Activated CD8-positive, alpha-beta memory T cell treated with anti-CD3 and anti-CD28 coated beads for 4 hours (primary cell): ENCODE data around the gene CRB3.
"Not testable (repeated sequence)": the region's sequence is repeated elsewhere in the genome, so short reads cannot be mapped to it uniquely, and the experiment has no call there.

Experiments
- DNase-seq, 2 donors: peaks; one replicate each; pipeline ENCODE4 v3.0.0-alpha.2; 2020; ENCODE audit warnings: low read depth in 2 of 2

CRB3 gene, protein sequence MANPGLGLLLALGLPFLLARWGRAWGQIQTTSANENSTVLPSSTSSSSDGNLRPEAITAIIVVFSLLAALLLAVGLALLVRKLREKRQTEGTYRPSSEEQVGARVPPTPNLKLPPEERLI

GRCh38 chr19:6464070-6464873, at the start of gene CRB3:
Gene CRB3 (plus strand): TSS chr19:6464271. CDS start chr19:6464702, 431 bp downstream.
- DNase-seq: peak in 1 of 2 donors; percentile 23

DNA sequence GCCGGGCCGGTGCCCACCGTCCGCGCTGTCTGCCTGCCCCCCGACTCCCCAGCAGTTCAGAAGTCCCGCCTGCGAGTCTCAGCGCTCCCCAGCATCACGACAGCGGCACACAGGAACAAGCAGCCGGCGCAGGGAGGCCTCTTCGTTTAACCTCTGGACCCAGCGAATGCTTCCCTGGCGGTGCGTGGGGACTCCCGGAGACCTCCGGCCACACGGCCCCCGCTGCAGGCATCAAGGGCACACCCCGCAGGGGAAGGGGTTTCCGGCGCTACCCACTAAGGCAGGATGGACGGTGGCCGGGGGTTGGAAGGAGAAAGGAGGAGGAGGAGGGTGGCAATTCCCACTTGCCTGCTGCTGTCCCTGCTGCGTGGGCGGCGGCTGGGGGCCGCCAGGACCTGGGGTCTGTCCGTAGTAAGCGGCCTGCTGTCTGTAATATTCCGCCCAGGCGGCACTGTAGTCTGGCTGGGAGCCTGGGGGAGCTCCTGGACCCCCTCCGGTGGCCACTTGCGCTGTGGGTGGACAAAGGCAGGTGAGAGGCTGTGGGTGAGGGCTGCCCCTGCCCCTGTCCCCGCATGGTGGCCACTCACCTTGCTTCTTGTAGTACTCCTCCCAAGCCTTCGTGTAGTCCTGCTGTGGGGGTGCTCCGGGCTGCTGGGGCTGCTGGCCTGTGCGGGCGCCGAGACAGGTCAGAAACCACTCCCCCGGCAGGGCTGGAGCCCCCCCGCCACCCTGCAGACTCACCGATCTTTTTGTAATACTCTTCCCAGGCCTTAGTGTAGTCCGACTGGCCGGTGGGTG, 49.1 kb upstream of the CRB3 start:
- DNase-seq: no peak

GRCh38 chr19:6415591-6416190, 48.4 kb upstream of the CRB3 start:
- no peak for DNase-seq

GRCh38 chr19:6416658-6417405, 47.2 kb upstream of the CRB3 start:
- no peak for DNase-seq

DNA sequence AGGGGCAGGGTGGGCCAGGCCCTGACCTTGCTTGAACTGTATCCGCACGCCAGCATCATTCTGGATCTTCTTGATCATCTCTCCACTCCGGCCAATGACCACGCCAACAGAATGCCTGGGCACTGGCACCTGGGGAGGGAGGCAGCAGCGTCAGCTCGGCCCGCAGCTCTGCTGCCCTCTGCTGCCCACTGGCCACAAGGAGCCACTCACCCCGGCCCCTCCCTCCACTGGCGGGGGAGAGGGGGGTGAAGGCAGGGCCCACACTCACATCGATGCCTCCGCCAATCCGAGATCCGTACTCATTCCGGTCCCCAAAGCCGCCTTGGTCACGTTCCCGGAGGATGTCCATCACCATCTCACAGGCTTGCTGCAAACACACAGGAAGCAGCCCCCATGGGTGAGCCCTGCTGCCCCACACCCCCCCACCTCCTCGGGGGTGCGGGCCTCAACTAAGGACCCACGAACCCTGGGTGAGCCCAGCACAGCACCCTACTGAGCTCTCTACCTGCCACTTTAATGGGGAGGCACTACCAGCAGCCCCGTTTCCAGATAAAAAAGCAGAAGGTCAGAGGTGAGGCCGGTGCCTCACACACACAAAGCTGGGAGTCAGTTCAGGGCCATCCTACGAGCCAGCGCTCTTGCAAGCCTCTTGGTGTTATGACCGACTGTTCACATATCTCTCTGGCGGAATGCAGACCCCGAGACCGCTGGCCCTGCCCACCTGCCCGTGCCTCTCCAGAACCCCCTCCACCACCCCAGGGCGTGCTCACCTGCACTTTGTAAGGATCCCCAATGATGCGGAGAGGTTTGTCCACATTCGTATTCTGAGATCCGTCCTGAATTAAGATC, 46.1 kb upstream of the CRB3 start:
- DNase-seq: no peak

GRCh38 chr19:6418562-6418932, 45.5 kb upstream of the CRB3 start:
- DNase-seq: no peak

DNA sequence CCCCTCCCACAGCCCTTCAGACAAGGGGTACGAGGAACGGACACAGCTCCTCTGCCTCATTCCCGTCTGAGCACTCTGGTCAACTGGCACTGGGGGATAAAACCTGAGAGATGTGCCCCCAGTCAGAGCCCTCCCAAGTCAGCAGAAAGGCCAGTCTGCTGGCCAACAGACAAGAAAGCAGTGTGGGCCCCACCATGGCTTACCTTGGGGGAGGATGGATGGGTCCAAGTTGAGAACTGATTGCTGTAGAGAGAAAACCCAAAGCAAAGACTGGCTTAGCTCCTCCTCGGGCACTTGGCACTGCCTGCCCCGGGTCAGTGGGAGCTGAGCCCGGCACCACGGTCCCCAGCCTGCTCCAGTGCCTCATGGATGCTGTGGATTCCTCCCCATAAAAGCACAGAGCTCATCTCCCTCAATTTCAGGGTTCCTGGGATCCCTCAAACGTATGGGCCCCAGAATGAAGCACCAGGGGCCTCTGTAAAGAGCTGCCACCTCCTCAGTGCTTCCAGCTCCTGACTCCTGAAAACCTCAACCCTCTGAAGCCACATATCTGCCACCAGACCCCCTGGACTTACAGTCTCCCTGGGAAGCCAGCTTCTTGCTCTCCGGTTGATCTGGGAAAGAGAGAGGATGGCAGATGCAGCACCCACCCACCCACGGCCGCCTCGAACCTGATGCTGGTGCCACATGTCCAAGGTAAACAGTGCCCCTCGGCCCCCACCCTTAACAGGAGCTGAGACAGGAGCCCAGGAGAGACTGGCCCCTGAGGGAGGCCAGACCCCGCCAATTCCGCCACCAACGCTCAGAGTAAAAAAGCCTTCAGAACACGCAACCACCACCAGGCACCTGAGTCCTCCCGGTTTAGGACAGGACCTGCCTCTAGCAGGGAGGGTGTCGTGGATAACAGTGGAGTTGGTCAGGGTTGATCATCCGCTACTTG, 42.7 kb upstream of the CRB3 start:
- DNase-seq: no peak

DNA sequence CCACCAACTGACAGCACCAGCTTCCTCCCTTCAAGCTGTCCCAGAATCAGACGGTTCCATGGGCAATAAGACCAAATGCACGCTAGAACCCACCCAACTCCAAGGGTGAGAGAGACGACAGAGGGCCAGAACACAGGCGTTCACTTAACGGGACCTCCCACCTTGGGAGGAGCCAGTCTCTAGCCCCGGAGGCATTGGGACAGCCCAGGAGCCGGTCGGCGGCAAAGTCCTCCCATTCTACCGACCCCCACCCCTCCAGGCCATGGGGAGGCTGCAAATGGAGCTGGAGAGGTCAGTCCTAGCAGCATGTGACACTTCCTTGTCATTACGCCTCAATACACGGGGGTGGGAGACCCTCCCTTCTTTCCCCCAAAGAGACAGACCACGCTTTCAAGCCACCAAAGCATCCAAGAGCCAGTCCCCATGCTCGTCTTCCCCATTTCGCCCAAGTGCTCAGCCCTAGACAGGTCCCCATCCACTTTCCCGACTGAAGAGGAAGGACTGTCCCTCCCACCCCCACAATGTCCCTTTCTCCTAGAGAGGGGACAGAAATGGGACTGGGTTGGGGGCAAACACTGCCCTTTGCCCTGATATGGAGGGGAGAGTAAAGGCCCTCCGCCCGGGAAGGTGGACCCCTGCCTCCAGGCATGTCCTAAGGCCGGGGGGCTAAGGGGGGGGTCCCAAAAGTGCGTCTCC, 40.4 kb upstream of the CRB3 start:
- no peak for DNase-seq

GRCh38 chr19:6424195-6424938, 39.7 kb upstream of the CRB3 start, which contains the start of gene KHSRP:
Gene KHSRP (minus strand): TSS chr19:6424811. CDS start chr19:6424701, 110 bp downstream.
- peak in 1 of 2 donors; percentile 14 for DNase-seq

DNA sequence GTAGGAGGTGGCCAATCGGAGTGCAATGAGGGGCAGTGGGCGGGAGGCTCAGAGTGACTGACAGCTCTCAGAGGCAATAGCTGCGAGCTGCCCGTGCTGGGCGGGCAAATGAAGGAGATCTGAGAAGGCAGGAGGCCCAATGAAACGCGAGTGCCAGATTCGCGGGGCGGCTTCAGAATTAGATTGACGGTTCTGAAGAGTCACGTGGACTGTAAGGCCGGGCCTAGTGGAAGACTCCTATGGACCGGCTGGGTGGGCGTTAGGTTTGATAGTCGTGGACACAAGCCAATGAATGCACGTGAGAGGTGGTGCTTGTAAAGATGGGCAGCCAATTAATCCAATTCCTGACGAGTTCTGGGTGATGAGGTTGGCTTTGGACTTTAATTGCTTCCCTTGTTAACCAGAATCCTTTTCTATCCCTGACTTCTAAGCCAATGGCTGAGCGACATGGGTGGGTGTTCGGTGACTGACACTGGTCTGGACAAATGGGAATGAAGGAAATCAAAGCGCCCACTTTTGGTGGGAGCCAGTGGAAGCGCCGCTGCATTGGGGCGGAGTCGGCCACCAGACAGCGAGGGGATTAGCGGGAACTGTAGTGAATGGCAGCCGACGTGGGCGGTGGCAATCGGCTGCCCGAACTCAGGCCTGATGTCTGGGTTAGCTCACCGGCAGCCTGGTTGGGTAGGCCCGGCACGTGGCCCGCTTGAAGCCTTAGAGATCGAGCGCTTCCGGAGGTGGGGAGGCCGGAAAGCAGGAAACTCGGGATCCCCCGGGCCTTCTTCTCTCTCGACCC, 38.9 kb upstream of the CRB3 start:
- peak; percentile 97 to 99 for DNase-seq

- DNase-seq: no peak
Observed at GRCh38 chr19:6425732-6426620, 38.1 kb upstream of the CRB3 start.

GRCh38 chr19:6427131-6427530, 36.9 kb upstream of the CRB3 start:
- no peak for DNase-seq

GRCh38 chr19:6428692-6429418, 35.2 kb upstream of the CRB3 start:
- DNase-seq: not testable (repeated sequence)

GRCh38 chr19:6429419-6430221, 34.5 kb upstream of the CRB3 start:
- DNase-seq: no peak

GRCh38 chr19:6431891-6432290, 32.2 kb upstream of the CRB3 start:
- DNase-seq: no peak
